K562 (cell line): ENCODE data around the gene CTSS. TPM values are rescaled to one million over a fixed set of nuclear protein-coding genes. Genes with fewer than 3 reads are reported as not detected.
"Not testable (repeated sequence)": the region's sequence is repeated elsewhere in the genome, so short reads cannot be mapped to it uniquely, and the experiment has no call there.

Source experiments
- ATAC-seq: fragments of 200-7000 bp; cut with Tn5 transposase; 3 replicates; pipeline ENCODE4 v1.9.1; 2020; ENCODE audit warnings: moderate library complexity
- BruUV-seq: library from RNA; stranded (reverse); fragments of 400-500 nt; replicated peaks from 2 replicates; lab custom pipeline; 2021; lab: Mats Ljungman, UMichigan
- CTCF ChIA-PET: fragments of 300-600 bp; formaldehyde crosslinking; extraction: SDS; loops from one replicate; lab custom pipeline; 2021; ENCODE audit warnings: low intra/inter-chr PET ratio; lab: Yijun Ruan, JAX
- POLR2A ChIA-PET: fragments of 300-600, 350-650 bp; sonication (Branson Sonifier 250); formaldehyde crosslinking; extraction: SDS; loops from one replicate; lab custom pipeline; 2021; ENCODE audit warnings: antibody characterized with exemption, inconsistent platforms; lab: Yijun Ruan, JAX
- DNase-seq, 4 experiments: peaks; one replicate each; pipeline versions ENCODE4 v3.0.0 to v3.0.0-alpha.2; 2011 to 2018; ENCODE audit warnings: low spot score in 3 of 4, mixed read lengths in 3 of 4; ENCODE audit errors: extremely low read depth in 1 of 4
- FAIRE-seq: peaks from 2 replicates; lab custom pipeline; 2011; peaks lifted over from hg19 to GRCh38; lab: Jason Lieb, UNC
- H2AFZ ChIP-seq: 2 replicates; pipeline ENCODE4 v1.6.0; 2011; ENCODE audit warnings: low read depth, low read length, control low read depth, inconsistent platforms
- H3K27ac ChIP-seq: fragments of 200-600 bp; 3 replicates; pipeline ENCODE4 v1.8.0; 2011; ENCODE audit warnings: low read depth, mild to moderate bottlenecking, control low read depth, inconsistent platforms, low read length, moderate library complexity, mixed read lengths; ENCODE audit errors: extremely low read depth
- H3K27me3 ChIP-seq, 2 experiments: fragments of 300-600 bp in 1 of 2; 2 replicates in 1 of 2; 3 replicates in 1 of 2; pipeline versions ENCODE4 v1.6.0 to v1.8.0; 2011; ENCODE audit warnings: inconsistent platforms in 2 of 2, low read length in 2 of 2, mild to moderate bottlenecking in 1 of 2, mixed read lengths in 1 of 2, moderate library complexity in 1 of 2; ENCODE audit not compliant: control insufficient read depth in 2 of 2, insufficient read depth in 2 of 2
- H3K36me3 ChIP-seq: fragments of 300-600 bp; 3 replicates; pipeline ENCODE4 v1.8.0; 2011; ENCODE audit warnings: mild to moderate bottlenecking, low read length, inconsistent platforms; ENCODE audit not compliant: control insufficient read depth, insufficient read depth
- H3K4me1 ChIP-seq, 2 experiments: fragments of 200-600 bp in 1 of 2; replicated peaks in 1 of 2; 2 replicates in 1 of 2; 3 replicates in 1 of 2; pipeline versions ENCODE4 v1.5.1 to v1.8.0; 2011; ENCODE audit warnings: inconsistent platforms in 2 of 2, low read length in 2 of 2, mild to moderate bottlenecking in 1 of 2, mixed read lengths in 1 of 2, moderate library complexity in 1 of 2; ENCODE audit not compliant: control insufficient read depth in 2 of 2, insufficient read depth in 2 of 2
- H3K4me2 ChIP-seq: 2 replicates; pipeline ENCODE4 v1.6.1; 2011; ENCODE audit warnings: low read length, control low read depth, inconsistent platforms, mixed read lengths; ENCODE audit not compliant: insufficient read depth
- H3K4me3 ChIP-seq: fragments of 200-600 bp; sonication (generic), shearing (Covaris generic); 2 replicates; pipeline ENCODE4 v1.5.1; 2016; ENCODE audit warnings: control low read depth, inconsistent platforms
- H3K79me2 ChIP-seq: fragments of 200-600 bp; 3 replicates; pipeline ENCODE4 v1.8.0; 2011; ENCODE audit warnings: low read length, inconsistent platforms; ENCODE audit not compliant: control insufficient read depth, insufficient read depth
- H3K9ac ChIP-seq, 2 experiments: 2 replicates each; pipeline versions ENCODE4 v1.6.0 to v1.6.1; 2011; ENCODE audit warnings: low read depth in 2 of 2, low read length in 2 of 2, control low read depth in 1 of 2, inconsistent platforms in 1 of 2, mild to moderate bottlenecking in 1 of 2, mixed read lengths in 1 of 2; ENCODE audit not compliant: insufficient read depth in 1 of 2
- H3K9me1 ChIP-seq: one replicate; pipeline ENCODE4 v1.6.0; 2011; ENCODE audit warnings: inconsistent platforms, mild to moderate bottlenecking, low read length, moderate library complexity; ENCODE audit not compliant: control insufficient read depth, insufficient read depth
- H3K9me3 ChIP-seq: replicated peaks from 2 replicates; pipeline ENCODE4 v1.5.1; 2011; ENCODE audit warnings: low read depth, low read length, inconsistent platforms; ENCODE audit not compliant: control insufficient read depth, insufficient read depth
- H4K20me1 ChIP-seq: replicated peaks from 2 replicates; pipeline ENCODE4 v1.6.1; 2011; ENCODE audit warnings: low read length, inconsistent platforms, mixed read lengths; ENCODE audit not compliant: control insufficient read depth, insufficient read depth
- ARID1B ChIP-seq: fragments of 450-650 bp; IDR thresholded peaks from 2 replicates; pipeline ENCODE4 v1.6.1; 2016; ENCODE audit warnings: antibody characterized with exemption, mild to moderate bottlenecking, inconsistent platforms
- BCOR ChIP-seq: fragments of 450-650 bp; IDR thresholded peaks from 2 replicates; pipeline ENCODE4 v1.6.1; 2016
- BDP1 ChIP-seq: IDR thresholded peaks from 3 replicates; pipeline ENCODE4 v1.6.1; 2011; ENCODE audit not compliant: insufficient read length, insufficient read depth
- BHLHE40 ChIP-seq: IDR thresholded peaks from 2 replicates; pipeline ENCODE4 v1.6.1; 2011; ENCODE audit warnings: low read length, improper control_type of control experiment
- ESRRB ChIP-seq: fragments of 250-450 bp; sonication (Bioruptor Pico); IDR thresholded peaks from 2 replicates; pipeline ENCODE4 v1.5.0; 2020; ENCODE audit warnings: mild to moderate bottlenecking, moderate library complexity, borderline replicate concordance
- FOXP1 ChIP-seq: sonication (generic); formaldehyde crosslinking; IDR thresholded peaks from 2 replicates; pipeline ENCODE4 v1.8.0; 2022; ENCODE audit warnings: mild to moderate bottlenecking, missing genetic modification reagents
- GTF2F1 ChIP-seq: IDR thresholded peaks from 2 replicates; pipeline ENCODE4 v1.6.1; 2011; ENCODE audit warnings: low read depth, low read length, improper control_type of control experiment
- ZC3H11A ChIP-seq: IDR thresholded peaks from 2 replicates; pipeline ENCODE4 v1.6.1; 2012; ENCODE audit warnings: low read depth, low read length, improper control_type of control experiment
- ZNF184 ChIP-seq: sonication (generic); formaldehyde crosslinking; IDR thresholded peaks from 2 replicates; pipeline ENCODE4 v1.5.0; 2020; ENCODE audit warnings: missing genetic modification reagents
- ZNF398 ChIP-seq: fragments of 250-450 bp; sonication (Bioruptor Pico); IDR thresholded peaks from 2 replicates; pipeline ENCODE4 v1.8.0; 2021; ENCODE audit warnings: moderate library complexity, mild to moderate bottlenecking, inconsistent platforms
- WGBS: fragments of 100-300 bp; shearing (Covaris generic); methylation state at CpG from one replicate; pipeline ENCODE4 v1.1.6; 2016; ENCODE audit warnings: low coverage, mixed read lengths; ENCODE audit not compliant: insufficient coverage; ENCODE audit errors: missing lambda C conversion rate; 5-methylcytosine and 5-hydroxymethylcytosine counted together
- in situ Hi-C: fragments of 300-500 bp; cut with MboI; formaldehyde crosslinking; loops from 4 replicates; pipeline ENCODE4 v1.15.0; 2018; ENCODE audit warnings: inconsistent platforms, mixed read lengths
- intact Hi-C: fragments of 100-400 bp; cut with micrococcal nuclease; formaldehyde crosslinking; loops from 2 replicates; pipeline ENCODE4 v1.14.2; 2022
- polyA plus RNA-seq, 8 experiments: library from polyadenylated mRNA; depleted of rRNA in 4 of 8; stranded (reverse) in 5 of 8; unstranded in 3 of 8; fragments of >200 nt; fragmentation: Nextera tagmentation in 2 of 8; fragmentation: Illumina TruSeq in 1 of 8; extraction: Ambion mirVana in 2 of 8; extraction: Trizol in 1 of 8; gene quantifications; 2 replicates each; pipeline versions ENCODE4 v1.2.1 to v1.2.3, GENCODE V29; 2011 to 2014; ENCODE audit warnings: inconsistent platforms in 1 of 8, missing spikeins in 1 of 8
- total RNA-seq, 7 experiments: library from RNA; depleted of rRNA in 6 of 7; stranded (reverse); fragments of >200 nt in 6 of 7; fragmentation: Illumina TruSeq in 2 of 7; extraction: Trizol in 2 of 7; gene quantifications; 2 replicates each; pipeline versions ENCODE4 v1.2.1 to v1.2.3, GENCODE V29; 2011 to 2021; ENCODE audit warnings: low replicate concordance in 1 of 7
- TF ChIP-seq, protein P1 (sequence below): sonication (generic); formaldehyde crosslinking; IDR thresholded peaks from 2 replicates; pipeline ENCODE4 v1.8.0; 2022; ENCODE audit warnings: missing genetic modification reagents, mild to moderate bottlenecking, borderline replicate concordance

Gene CTSS
- total and polyA plus RNA-seq, 9 of the 15 experiments (the other 6 are each of a cell fraction or from before 2014, with no cell fraction given), result 8.6 to 24.9 (median 10.3) TPM

DNA sequence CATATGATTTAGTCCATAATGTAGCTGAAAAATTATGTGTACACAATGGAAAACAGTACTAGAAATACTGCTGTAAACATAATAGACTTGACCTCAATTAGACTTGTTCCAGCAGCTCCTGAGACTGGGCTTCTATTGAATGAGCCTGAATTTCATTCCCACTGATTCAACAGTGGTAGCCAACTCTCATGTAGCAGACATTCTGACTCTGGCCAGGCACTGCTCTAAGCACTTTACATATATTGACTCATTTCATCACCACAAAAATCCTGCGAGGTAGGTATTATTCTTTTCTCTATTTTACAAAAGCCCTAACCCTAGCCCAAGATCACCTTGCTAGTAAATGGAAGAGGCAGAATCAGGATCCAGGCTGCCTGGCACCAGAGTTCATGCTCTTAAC is 12.8 kb upstream of the CTSS start (continued):
- TF ChIP-seq ZNF398, result no peak
- no peak for TF ChIP-seq BHLHE40
- no peak for TF ChIP-seq BCOR
- TF ChIP-seq ESRRB, result no peak
- TF ChIP-seq FOXP1 (CRISPR knock-in tag), result no peak

DNA sequence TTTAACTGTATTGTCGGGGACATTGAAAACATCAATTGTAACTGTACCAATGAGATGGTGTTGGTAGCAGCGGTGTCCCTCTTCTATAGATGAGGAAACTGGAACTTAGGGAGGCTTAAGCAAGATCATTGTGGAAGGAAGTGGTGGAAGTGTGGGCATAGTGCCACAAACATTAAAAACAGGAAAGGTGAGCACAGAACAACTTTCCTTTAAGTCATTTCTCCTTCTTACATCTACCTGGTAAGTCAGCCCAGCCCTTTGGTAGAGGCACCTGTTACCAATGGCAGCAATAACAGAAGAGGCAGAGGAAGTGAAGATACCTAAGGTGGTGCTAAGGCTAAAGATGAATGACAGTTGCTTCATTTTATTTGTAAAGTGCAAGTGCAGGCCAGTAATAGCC is 12.0 kb upstream of the CTSS start:
- no peak for FAIRE-seq
- peak overlapping the region; percentile 40; the same call in 1 of the 2 replicates for H2AFZ ChIP-seq
- intact Hi-C loops, result no loop called here
- no TSS peak for BruUV-seq
- in situ Hi-C loops, result no loop called here
- no peaks in the 10 kb centered on the region for H4K20me1 ChIP-seq
- H3K4me2 ChIP-seq, result no peak overlapping the region
- no peak overlapping the region for H3K9ac ChIP-seq
- ATAC-seq, result no peak
- no peaks in the 10 kb centered on the region for H3K9me1 ChIP-seq
- H3K9me3 ChIP-seq, result no peaks in the 10 kb centered on the region
- H3K27me3 ChIP-seq, result no peaks in the 10 kb centered on the region
- H3K27ac ChIP-seq, result no peak overlapping the region
- H3K4me3 ChIP-seq, result no peak overlapping the region
- H3K36me3 ChIP-seq, result no peaks in the 10 kb centered on the region
- TF ChIP-seq BDP1 (no peak), GTF2F1 (no peak), ARID1B (no peak), ZNF184 (CRISPR knock-in tag) (no peak), ZC3H11A (no peak)
- TF ChIP-seq, protein P1, sequence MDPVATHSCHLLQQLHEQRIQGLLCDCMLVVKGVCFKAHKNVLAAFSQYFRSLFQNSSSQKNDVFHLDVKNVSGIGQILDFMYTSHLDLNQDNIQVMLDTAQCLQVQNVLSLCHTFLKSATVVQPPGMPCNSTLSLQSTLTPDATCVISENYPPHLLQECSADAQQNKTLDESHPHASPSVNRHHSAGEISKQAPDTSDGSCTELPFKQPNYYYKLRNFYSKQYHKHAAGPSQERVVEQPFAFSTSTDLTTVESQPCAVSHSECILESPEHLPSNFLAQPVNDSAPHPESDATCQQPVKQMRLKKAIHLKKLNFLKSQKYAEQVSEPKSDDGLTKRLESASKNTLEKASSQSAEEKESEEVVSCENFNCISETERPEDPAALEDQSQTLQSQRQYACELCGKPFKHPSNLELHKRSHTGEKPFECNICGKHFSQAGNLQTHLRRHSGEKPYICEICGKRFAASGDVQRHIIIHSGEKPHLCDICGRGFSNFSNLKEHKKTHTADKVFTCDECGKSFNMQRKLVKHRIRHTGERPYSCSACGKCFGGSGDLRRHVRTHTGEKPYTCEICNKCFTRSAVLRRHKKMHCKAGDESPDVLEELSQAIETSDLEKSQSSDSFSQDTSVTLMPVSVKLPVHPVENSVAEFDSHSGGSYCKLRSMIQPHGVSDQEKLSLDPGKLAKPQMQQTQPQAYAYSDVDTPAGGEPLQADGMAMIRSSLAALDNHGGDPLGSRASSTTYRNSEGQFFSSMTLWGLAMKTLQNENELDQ (CRISPR knock-in tag), result no peak
- H3K4me1 ChIP-seq, result peaks cover 0 to 2% of the 10 kb centered on the region in 2 experiments; a peak in 2 of 5 replicates
- ChIA-PET CTCF (no interaction called here), POLR2A (no interaction called here)
- DNase-seq, result no peak
- no peaks in the 10 kb centered on the region for H3K79me2 ChIP-seq
- 18% methylated on average over 2 of the region's 2 CpGs for WGBS

- ATAC-seq, in situ Hi-C loops, H3K4me1 ChIP-seq, CTCF ChIA-PET, intact Hi-C loops, H3K4me2 ChIP-seq, DNase-seq, H3K36me3 ChIP-seq, FAIRE-seq, POLR2A ChIA-PET, H3K27ac ChIP-seq, H3K79me2 ChIP-seq, H3K9me3 ChIP-seq, H4K20me1 ChIP-seq, H3K9me1 ChIP-seq, H3K4me3 ChIP-seq, H3K9ac ChIP-seq, BruUV-seq, H3K27me3 ChIP-seq: not testable (repeated sequence)
- WGBS, result 80% methylated on average over 11 of the region's 13 CpGs
- H2AFZ ChIP-seq, result peak overlapping the region; percentile 35; the same call in 1 of the 2 replicates
Measured at GRCh38 chr1:150775931-150776505, 10.4 kb upstream of the CTSS start.
